Heart right ventricle (tissue), 16 donors: ENCODE data around the gene SLX9. TPM values are rescaled to one million over a fixed set of nuclear protein-coding genes. Genes with fewer than 3 reads are reported as not detected.

Source experiments
- ATAC-seq, 8 donors: fragments of 200-7000 bp; cut with Tn5 transposase; one replicate each; pipeline ENCODE4 v1.9.1; 2020; ENCODE audit warnings: mild to moderate bottlenecking in 8 of 8, moderate library complexity in 8 of 8, moderate number of reproducible peaks in 1 of 8
- DNase-seq, 2 donors: peaks; one replicate each; pipeline ENCODE4 v3.0.0-alpha.2; 2020
- H3K27ac ChIP-seq, 10 donors: fragments of 200-600 bp; sonication (generic) in 2 of 10; one replicate each; pipeline versions ENCODE4 v1.5.0 to v1.8.0; 2020 to 2022; ENCODE audit warnings: mild to moderate bottlenecking in 3 of 10
- H3K27me3 ChIP-seq, 7 donors: fragments of 200-600 bp; one replicate each; pipeline ENCODE4 v1.8.0; 2021 to 2022; ENCODE audit warnings: mild to moderate bottlenecking in 2 of 7
- H3K36me3 ChIP-seq, 9 donors: fragments of 200-600 bp; sonication (generic) in 1 of 9; one replicate each; pipeline versions ENCODE4 v1.5.0 to v1.8.0; 2020 to 2022; ENCODE audit warnings: mild to moderate bottlenecking in 2 of 9
- H3K4me1 ChIP-seq, 9 donors: fragments of 200-600 bp; sonication (generic) in 1 of 9; one replicate each; pipeline versions ENCODE4 v1.5.0 to v1.8.0; 2020 to 2022; ENCODE audit warnings: mild to moderate bottlenecking in 4 of 9
- H3K4me3 ChIP-seq, 10 donors: fragments of 200-600 bp; sonication (generic) in 2 of 10; one replicate each; pipeline versions ENCODE4 v1.5.0 to v1.8.0; 2020 to 2022; ENCODE audit warnings: mild to moderate bottlenecking in 7 of 10, moderate library complexity in 2 of 10
- H3K9me3 ChIP-seq, 11 donors: fragments of 200-600 bp in 10 of 11; sonication (generic) in 2 of 11; one replicate each; pipeline versions ENCODE4 v1.5.0 to v1.8.0; 2013 to 2022; ENCODE audit warnings: mild to moderate bottlenecking in 2 of 11, control low read depth in 1 of 11, moderate library complexity in 1 of 11
- CTCF ChIP-seq, 9 donors: fragments of 200-600 bp; sonication (generic) in 2 of 9; IDR thresholded peaks; one replicate each; pipeline versions ENCODE4 v1.5.0 to v1.8.0; 2021 to 2022; ENCODE audit warnings: antibody characterized with exemption in 9 of 9, mild to moderate bottlenecking in 5 of 9, moderate library complexity in 1 of 9
- WGBS, 2 donors: extraction: QIAGEN DNeasy Blood & Tissue Kit; methylation state at CpG; one replicate each; pipeline ENCODE4 v1.1.7; 2013; ENCODE audit warnings: inconsistent platforms in 1 of 2; 5-methylcytosine and 5-hydroxymethylcytosine counted together
- intact Hi-C, 10 donors: fragments of 100-400 bp; cut with DNase I; formaldehyde crosslinking; loops; one replicate each; pipeline versions ENCODE4 v1.11.1 to v1.14.2; 2022
- polyA plus RNA-seq, 2 donors: library from polyadenylated mRNA; stranded (reverse); fragments of 200-250 nt; gene quantifications; one replicate each; pipeline ENCODE4 v1.2.3, GENCODE V29; 2013
- total RNA-seq, 10 donors: library from RNA; stranded (reverse); fragmentation: NEBNext Ultra II Directional in 3 of 10; extraction: Animal tissue kit (Norgen Biotek cat#: 25700) in 3 of 10; gene quantifications; one replicate each; pipeline versions ENCODE4 v1.2.1 to v1.2.4, GENCODE V29; 2021 to 2023
- donor health status: Arrhythmogenic right ventricular cardiomyopathy.
- donor health status: ischemic (EF 13 %, LVEDD 7.1; RV severe dilation, severe dysfunction).
- donor health status: healthy with polysubstance abuse.
- donor health status: DM: no; HTN: yes; CAD: no.
- donor health status: DM: no; HTN: no; CAD: no.
- donor health status: ischemic (EF 25% LVEDD 6.9; RV normal size, moderate dysfunction).
- donor health status: ischemic (EF 25% LVEDD 5.7; RV mildly dilated, moderate dysfunction).
- donor health status: healthy.
- donor health status: DM: yes; HTN: yes; CAD: no.
- donor health status: Ischemic cardiomyopathy.
- donor health status: ischemic (EF 35%, LVEDD 5.7; RV mildly dilated, moderate dysfunction).
- donor health status: nonischemic (EF 11% LVEDD 7.7; RV severe dilation, severe dysfunction).
- donor health status: DM: yes; HTN: yes; CAD: no.
- donor health status: PGD.
- donor health status: ischemic (EF 29% LVEDD 5.4; RV normal size, mild dysfunction).
- donor health status: nonischemic (EF 23%, LVEDD 6.1; RV moderate dilation, normal function).

Gene SLX9
- total and polyA plus RNA-seq, 12 donors: 42.4 to 83.6 (median 57.3) TPM

- Histone ChIP-seq H3K4me1 (peaks cover under 1 to 21% (median 13%) of the 10 kb centered on the region in 9 donors), H3K27me3 (no peaks in the 10 kb centered on the region), H3K9me3 (peaks cover 0 to 22% (median 0%) of the 10 kb centered on the region in 11 donors), H3K4me3 (no peak overlapping the region), H3K36me3 (no peaks in the 10 kb centered on the region), H3K27ac (no peak overlapping the region)
- intact Hi-C loops: no loop called here
- TF ChIP-seq CTCF (IDR thresholded peaks at IDR 0.05): no peak
- no peak for DNase-seq
- WGBS, 2 donors: 93 to 94% methylated on average over 22 of the region's 22 CpGs
- no peak for ATAC-seq
Measured at GRCh38 chr21:45026066-45026745, 86.4 kb downstream of the SLX9 start.

Other genes starting within 250 kb of the SLX9 start
- not detected for gene KRTAP10-12, start 242.9 kb upstream of the SLX9 start, total RNA-seq
- gene KRTAP10-12, start 242.9 kb upstream of the SLX9 start, polyA plus RNA-seq: not detected
- gene TSPEAR, start 228.5 kb upstream of the SLX9 start, total RNA-seq: 1 to 10 TPM in 4 of 10 donors, under 1 TPM in 3, not detected in 3; 0.12 to 2.1 (median 1.0) TPM
- gene TSPEAR, start 228.5 kb upstream of the SLX9 start, polyA plus RNA-seq: 1 to 10 TPM in 1 of 2 donors, under 1 TPM in 1; under 0.01 to 3.4 TPM
- gene UBE2G2, start 138.2 kb upstream of the SLX9 start, total RNA-seq: 10 to 100 TPM; 58.1 to 89.5 (median 67.0) TPM
- 10 to 100 TPM; 39.6 to 59.3 TPM for gene UBE2G2, start 138.2 kb upstream of the SLX9 start, polyA plus RNA-seq
- 10 to 100 TPM; 56.9 to 80.9 (median 72.6) TPM for gene SUMO3, start 122.0 kb upstream of the SLX9 start, total RNA-seq
- 10 to 100 TPM; 14.9 to 70.0 TPM for gene SUMO3, start 122.0 kb upstream of the SLX9 start, polyA plus RNA-seq
- 100 to 1,000 TPM; 109 to 188 (median 148) TPM for gene PTTG1IP, start 66.3 kb upstream of the SLX9 start, total RNA-seq
- 100 to 1,000 TPM; 122 to 172 TPM for gene PTTG1IP, start 66.3 kb upstream of the SLX9 start, polyA plus RNA-seq
- gene ITGB2, start 19.1 kb upstream of the SLX9 start, total RNA-seq: 100 to 1,000 TPM in 1 of 10 donors, 10 to 100 TPM in 5, 1 to 10 TPM in 4; 5.1 to 151 (median 10.3) TPM
- gene ITGB2, start 19.1 kb upstream of the SLX9 start, polyA plus RNA-seq: 10 to 100 TPM; 12.4 to 12.7 TPM
- 10 to 100 TPM; 11.8 to 21.2 (median 13.5) TPM for gene ADARB1, start 134.6 kb downstream of the SLX9 start, total RNA-seq
- gene ADARB1, start 134.6 kb downstream of the SLX9 start, polyA plus RNA-seq: 10 to 100 TPM in 1 of 2 donors, 1 to 10 TPM in 1; 7.4 to 17.3 TPM